ENCODE results near the gene LCN1.

Gene LCN1

GRCh38 chr9:135574331-135574730, 53.1 kb downstream of the LCN1 start:
- no peak for DNase-seq

- DNase-seq: no peak
Measured at GRCh38 chr9:135574943-135575342, 53.7 kb downstream of the LCN1 start.
